Measurements from ENCODE around the gene C4orf50.

Gene C4orf50

GRCh38 chr4:5991405-5991804 is 26.8 kb downstream of the C4orf50 start:
- DNase-seq = no peak

- no peak for DNase-seq
Observed at GRCh38 chr4:5990446-5991160, 27.6 kb downstream of the C4orf50 start.

- DNase-seq = no peak
Observed at GRCh38 chr4:5989236-5990225, 28.7 kb downstream of the C4orf50 start.

GRCh38 chr4:5988086-5988845 is 30.0 kb downstream of the C4orf50 start:
- DNase-seq = no peak

GRCh38 chr4:5984843-5985242 is 33.4 kb downstream of the C4orf50 start:
- no peak for DNase-seq

- no peak for DNase-seq
Observed at GRCh38 chr4:5982156-5982973, 35.9 kb downstream of the C4orf50 start.

- DNase-seq = no peak
Observed at GRCh38 chr4:5980436-5981155, 37.6 kb downstream of the C4orf50 start.

GRCh38 chr4:5979981-5980380 is 38.2 kb downstream of the C4orf50 start:
- DNase-seq = no peak

- no peak for DNase-seq
Observed at GRCh38 chr4:5976921-5977320, 41.3 kb downstream of the C4orf50 start.

GRCh38 chr4:5976431-5976830 is 41.8 kb downstream of the C4orf50 start:
- no peak for DNase-seq

GRCh38 chr4:5974321-5974720 is 43.9 kb downstream of the C4orf50 start:
- DNase-seq = no peak

GRCh38 chr4:5973486-5974220 is 44.6 kb downstream of the C4orf50 start:
- no peak for DNase-seq

- DNase-seq = no peak
Observed at GRCh38 chr4:5973033-5973432, 45.2 kb downstream of the C4orf50 start.

- no peak for DNase-seq
Observed at GRCh38 chr4:5972571-5972970, 45.7 kb downstream of the C4orf50 start.

GRCh38 chr4:5971078-5971450 is 47.2 kb downstream of the C4orf50 start:
- DNase-seq = no peak

GRCh38 chr4:5970381-5971077 is 47.7 kb downstream of the C4orf50 start:
- DNase-seq = no peak

GRCh38 chr4:5969777-5970176 is 48.5 kb downstream of the C4orf50 start:
- DNase-seq = no peak

- DNase-seq = no peak
Observed at GRCh38 chr4:5969336-5969735, 48.9 kb downstream of the C4orf50 start.

GRCh38 chr4:5968246-5968645 is 50.0 kb downstream of the C4orf50 start:
- no peak for DNase-seq

GRCh38 chr4:5967783-5968182 is 50.4 kb downstream of the C4orf50 start:
- no peak for DNase-seq

Measured in stimulated activated CD4-positive, alpha-beta T cell treated with anti-CD3 and anti-CD28 coated beads, Interleukin-1b, Interleukin-23, amount 100 ng/mL, for 48 hours (primary cell).